HG03139 (cell line): ENCODE results near the gene FLNA.

Experiments
- ATAC-seq: cut with Tn5 transposase; IDR thresholded peaks from one replicate; pipeline ENCODE4 v1.9.1; 2021; ENCODE audit not compliant: unreplicated experiment

The FLNA gene

GRCh38 chrX:154360155-154360713 is 14.2 kb downstream of the FLNA start:
- ATAC-seq = no peak

GRCh38 chrX:154359362-154360154 is 14.9 kb downstream of the FLNA start:
- ATAC-seq = no peak

- ATAC-seq = no peak
Observed at GRCh38 chrX:154358829-154359228, 15.6 kb downstream of the FLNA start.

GRCh38 chrX:154358011-154358410 is 16.4 kb downstream of the FLNA start:
- ATAC-seq = no peak

- ATAC-seq = no peak
Observed at GRCh38 chrX:154357205-154357604, 17.2 kb downstream of the FLNA start.

GRCh38 chrX:154356596-154356995 is 17.8 kb downstream of the FLNA start:
- no peak for ATAC-seq

- ATAC-seq = no peak
Observed at GRCh38 chrX:154355776-154356140, 18.7 kb downstream of the FLNA start.

GRCh38 chrX:154355094-154355775 is 19.2 kb downstream of the FLNA start:
- no peak for ATAC-seq

GRCh38 chrX:154354516-154354915 is 19.9 kb downstream of the FLNA start:
- ATAC-seq = no peak

- no peak for ATAC-seq
Observed at GRCh38 chrX:154354013-154354412, 20.4 kb downstream of the FLNA start.

- no peak for ATAC-seq
Observed at GRCh38 chrX:154353172-154353843, 21.1 kb downstream of the FLNA start.

GRCh38 chrX:154352466-154352865 is 22.0 kb downstream of the FLNA start:
- ATAC-seq = no peak

GRCh38 chrX:154352012-154352401 is 22.4 kb downstream of the FLNA start:
- ATAC-seq = no peak

GRCh38 chrX:154351183-154352011 is 23.0 kb downstream of the FLNA start:
- ATAC-seq = no peak

- no peak for ATAC-seq
Observed at GRCh38 chrX:154350429-154351182, 23.8 kb downstream of the FLNA start.

GRCh38 chrX:154349979-154350378 is 24.5 kb downstream of the FLNA start:
- ATAC-seq = no peak

GRCh38 chrX:154349359-154349935 is 25.0 kb downstream of the FLNA start:
- no peak for ATAC-seq

- no peak for ATAC-seq
Observed at GRCh38 chrX:154348646-154349358, 25.6 kb downstream of the FLNA start.

GRCh38 chrX:154348114-154348531 is 26.3 kb downstream of the FLNA start:
- no peak for ATAC-seq
